ENCODE measurements around the gene CFB. TPM values are rescaled to one million over a fixed set of nuclear protein-coding genes. Genes with fewer than 3 reads are reported as not detected.

CFB gene
- total RNA-seq, 1 donor from 2014 or later, result 4.0 TPM

DNA sequence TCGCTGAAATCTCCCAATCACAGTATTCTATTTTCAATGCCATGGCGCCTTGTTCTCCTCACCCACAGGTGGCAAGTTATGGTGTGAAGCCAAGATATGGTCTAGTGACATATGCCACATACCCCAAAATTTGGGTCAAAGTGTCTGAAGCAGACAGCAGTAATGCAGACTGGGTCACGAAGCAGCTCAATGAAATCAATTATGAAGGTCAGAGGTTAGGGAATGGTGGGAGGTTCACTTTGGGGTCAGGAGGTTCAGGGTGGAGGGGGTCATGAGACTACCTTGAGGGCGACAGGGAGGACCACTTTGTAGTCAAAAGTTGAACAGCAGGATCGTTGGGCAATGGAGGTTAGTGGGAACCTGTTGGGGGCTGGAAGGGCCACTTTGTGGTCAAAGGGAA is 2.4 kb downstream of the CFB start:
- no peak for DNase-seq (ENCODE audit: low read depth, low spot score)

DNA sequence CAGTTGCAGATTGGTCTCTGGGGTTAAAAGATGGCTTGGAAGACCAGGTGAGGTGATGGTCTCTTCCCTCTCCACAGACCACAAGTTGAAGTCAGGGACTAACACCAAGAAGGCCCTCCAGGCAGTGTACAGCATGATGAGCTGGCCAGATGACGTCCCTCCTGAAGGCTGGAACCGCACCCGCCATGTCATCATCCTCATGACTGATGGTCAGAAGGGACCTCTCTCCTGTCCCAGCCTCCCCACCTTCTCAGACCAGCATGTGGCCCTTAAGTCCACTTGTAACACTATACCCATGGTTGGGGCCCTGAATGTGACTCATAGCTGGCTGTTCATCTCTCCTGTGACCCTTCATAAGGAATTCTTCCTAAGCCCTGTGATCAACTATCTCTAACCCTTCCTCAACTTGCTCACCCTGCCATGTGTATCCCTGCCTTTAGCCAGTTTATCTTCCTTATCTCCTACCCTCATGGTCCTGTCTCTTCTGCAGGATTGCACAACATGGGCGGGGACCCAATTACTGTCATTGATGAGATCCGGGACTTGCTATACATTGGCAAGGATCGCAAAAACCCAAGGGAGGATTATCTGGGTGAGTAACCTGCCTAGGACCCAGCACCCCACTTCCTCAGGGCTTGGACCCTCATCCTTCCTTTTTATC is 3.0 kb downstream of the CFB start:
- DNase-seq (ENCODE audit: low read depth, low spot score), result no peak

DNA sequence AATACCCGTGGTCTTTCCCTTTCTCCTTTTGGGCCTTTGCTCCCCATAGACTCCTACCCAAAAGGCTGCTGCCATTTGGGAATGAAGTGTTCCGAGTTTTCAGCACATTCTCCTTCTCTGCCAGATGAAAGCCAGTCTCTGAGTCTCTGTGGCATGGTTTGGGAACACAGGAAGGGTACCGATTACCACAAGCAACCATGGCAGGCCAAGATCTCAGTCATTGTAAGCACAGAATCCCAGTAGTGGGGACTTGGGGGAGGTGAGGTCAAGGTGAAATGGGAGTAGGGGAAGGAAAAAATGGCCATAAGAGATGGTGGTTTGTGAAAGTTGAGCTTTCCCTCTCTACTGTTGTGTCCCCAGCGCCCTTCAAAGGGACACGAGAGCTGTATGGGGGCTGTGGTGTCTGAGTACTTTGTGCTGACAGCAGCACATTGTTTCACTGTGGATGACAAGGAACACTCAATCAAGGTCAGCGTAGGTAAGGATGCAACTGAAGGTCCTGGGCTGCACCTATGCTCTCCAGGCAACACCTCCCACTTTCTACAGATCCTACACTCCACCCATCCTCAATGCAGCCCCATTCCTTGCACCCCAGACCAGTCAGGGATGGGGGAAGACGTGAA is 4.1 kb downstream of the CFB start:
- DNase-seq (ENCODE audit: low read depth, low spot score), result no peak

DNA sequence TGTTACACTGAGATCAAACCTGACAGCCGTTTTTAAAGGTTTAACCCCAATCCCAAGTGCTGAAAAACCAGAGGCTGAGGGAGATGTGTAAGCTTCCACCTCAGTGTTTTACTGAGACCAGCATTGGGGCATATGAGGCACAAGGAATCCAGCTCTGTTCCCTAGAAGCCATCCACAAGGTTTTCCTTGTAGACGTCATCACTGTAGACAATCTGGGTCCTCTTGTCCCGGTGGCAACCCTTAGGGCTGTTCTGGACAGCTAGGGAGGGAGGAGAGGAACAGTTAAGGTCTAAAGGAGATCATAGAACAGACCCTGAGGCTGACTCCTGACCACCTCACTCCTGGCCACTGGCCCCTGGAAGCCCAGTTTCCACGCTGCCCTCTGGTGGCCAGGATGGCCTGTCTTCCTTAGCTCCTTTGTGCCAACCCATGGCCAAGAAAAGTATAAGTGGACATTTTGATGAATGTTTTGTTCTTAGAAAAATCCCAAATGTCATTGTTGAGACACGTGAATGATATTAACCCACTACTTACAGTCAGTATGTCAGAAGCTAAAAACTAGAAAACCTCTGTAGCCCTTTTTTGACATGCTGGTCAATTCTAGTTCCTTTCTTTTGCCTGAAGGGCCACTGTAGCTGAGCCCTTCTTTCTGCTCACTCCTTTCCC is 6.4 kb downstream of the CFB start:
- DNase-seq (ENCODE audit: low read depth, low spot score), result peak; percentile 13

DNA sequence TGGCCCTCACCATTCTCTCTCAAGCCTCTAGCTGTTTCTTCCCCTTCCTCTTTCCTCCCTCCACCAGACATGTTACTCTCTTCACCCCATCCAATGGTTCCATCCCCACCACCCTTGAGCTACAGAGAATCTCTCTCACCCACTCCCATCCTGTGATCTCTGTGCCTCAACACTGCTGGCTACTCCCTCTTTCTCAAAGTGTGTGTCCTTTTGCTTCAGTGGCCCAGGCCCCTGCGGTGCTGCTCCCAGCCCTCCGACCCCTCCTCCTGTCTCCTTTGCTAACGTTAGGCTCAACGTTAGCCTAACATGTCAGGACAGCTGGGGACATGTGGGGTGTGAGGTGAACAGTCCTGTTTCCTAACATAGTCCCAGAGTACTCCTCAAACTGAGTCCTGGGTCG is 7.0 kb downstream of the CFB start:
- DNase-seq (ENCODE audit: low read depth, low spot score), result no peak

DNA sequence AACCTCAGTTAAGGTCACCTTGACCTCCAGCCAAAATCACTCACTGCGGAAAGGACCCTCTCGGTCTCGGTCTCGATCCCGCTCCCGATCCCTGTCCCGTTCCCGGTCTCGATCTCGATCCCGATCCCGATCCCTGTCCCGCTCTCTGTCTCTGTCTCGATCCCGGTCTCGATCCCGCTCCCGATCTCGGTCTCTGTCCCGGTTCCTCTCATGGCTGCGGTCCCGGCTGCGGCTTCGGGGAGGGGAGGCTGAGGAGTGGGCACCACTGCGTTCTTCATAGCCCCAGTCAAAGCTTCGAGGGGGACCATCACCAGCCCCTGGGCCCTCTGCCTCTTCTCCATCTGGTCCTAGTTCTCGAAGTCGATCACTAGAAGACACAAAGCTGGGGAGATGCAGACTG is 8.6 kb downstream of the CFB start:
- no peak for DNase-seq (ENCODE audit: low read depth, low spot score)

DNA sequence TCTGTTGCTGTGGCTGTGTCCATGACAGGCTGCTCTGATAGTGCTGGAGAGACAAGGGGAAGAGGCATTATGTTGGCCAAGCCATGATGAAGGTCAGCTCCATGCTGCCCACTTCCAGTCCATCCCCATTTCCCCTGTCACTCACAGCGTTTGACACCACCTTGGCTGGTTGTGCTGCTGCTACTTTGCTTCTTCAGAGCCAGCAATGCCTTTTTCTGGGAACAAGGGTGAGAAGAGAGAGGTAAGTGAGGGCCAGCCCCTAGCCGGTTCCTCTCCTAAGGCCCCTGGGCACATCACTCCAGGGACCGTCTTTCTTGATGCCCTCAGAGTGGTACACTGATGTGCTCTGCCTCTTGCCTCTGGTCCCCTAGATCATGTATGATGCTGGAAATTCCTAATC is 10.9 kb downstream of the CFB start:
- no peak for DNase-seq (ENCODE audit: low read depth, low spot score)

DNA sequence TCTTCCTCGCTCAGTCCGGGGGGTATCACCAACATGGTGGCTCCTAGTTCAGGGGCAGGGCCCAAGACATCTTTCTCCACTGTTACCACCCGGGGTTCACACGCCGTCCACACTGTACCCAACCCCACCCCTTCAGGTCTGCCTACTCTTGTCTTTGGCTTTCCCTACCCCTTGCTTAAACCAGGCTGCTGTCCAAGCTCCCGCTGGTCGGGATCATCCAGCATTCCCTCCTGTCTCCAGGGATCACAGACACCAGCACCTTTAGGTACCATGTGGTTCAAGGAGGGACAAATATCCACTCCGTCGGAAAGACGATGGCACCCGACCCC is 12.5 kb downstream of the CFB start:
- no peak for DNase-seq (ENCODE audit: low read depth, low spot score)

DNA sequence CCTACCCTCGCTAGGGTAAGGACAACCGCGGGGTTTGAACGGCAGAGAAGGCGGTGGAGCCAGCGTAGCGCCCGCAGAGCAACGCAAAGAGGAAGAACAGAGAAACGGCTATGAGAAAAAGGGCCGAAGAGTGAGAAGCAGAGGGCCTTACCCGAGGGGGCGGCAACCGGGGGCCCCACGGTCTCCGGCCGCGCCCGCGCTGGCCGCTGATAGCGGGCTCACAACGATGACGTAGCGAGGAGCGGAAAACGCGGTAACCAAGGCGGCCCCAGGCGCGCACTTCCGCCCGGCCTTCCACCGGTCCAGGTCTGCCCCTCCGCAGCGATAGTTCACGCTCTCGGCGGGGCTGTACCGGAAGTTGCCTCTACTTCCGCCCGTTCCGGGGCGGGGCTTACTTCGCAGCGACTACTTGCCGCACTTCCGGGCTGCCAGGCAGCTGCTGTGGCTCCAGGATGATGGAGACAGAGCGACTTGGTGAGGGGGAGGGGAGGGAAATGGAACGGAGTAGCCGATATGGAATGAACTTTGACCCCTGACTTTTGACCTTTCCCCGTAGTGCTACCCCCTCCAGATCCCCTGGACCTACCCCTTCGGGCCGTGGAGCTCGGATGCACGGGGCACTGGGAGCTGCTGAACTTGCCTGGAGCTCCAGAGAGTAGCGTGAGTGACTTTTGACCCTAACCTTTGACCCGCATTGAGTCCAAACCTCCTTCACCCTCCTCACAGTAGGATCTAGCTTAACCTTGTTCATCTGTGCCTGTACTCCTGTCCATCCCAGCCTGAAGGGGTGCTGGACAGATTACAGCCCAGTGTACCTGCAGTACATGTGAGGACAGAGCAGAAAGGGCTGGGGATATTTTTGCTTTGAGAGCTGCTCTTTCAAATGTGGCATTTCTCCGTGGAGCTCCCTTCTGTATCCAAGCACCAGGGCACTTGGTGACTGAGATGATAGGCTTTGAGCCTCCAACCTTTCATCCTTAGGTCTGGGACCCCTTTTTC is 13.1 kb downstream of the CFB start, which contains the start of the genes NELFE and SKIC2:
NELFE (minus strand) TSS at position 231 of the 999 bp plus-strand sequence. CDS start 525 bp downstream, outside the sequence.
SKIC2 (plus strand) TSS at position 435 of the 999 bp plus-strand sequence; CDS start at position 453, 18 bp downstream.
- DNase-seq (ENCODE audit: low read depth, low spot score), result peak; percentile 92

DNA sequence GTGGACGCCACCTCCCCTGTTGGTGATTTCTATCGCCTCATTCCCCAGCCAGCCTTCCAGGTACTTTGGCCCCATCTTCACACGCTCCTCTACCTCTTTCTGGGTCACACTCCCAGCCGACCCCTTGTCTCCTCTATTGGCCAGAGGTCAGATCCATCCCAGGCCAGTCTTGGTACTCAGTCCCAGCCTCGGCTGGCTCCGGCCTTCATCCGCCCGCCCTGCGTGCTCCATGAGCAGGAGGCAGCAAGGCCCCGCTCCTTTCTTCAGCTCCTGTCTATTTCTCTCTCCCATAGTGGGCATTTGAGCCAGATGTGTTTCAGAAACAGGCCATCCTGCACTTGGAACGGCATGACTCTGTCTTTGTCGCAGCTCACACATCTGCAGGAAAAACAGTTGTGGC is 15.7 kb downstream of the CFB start:
- DNase-seq (ENCODE audit: low read depth, low spot score), result no peak

DNA sequence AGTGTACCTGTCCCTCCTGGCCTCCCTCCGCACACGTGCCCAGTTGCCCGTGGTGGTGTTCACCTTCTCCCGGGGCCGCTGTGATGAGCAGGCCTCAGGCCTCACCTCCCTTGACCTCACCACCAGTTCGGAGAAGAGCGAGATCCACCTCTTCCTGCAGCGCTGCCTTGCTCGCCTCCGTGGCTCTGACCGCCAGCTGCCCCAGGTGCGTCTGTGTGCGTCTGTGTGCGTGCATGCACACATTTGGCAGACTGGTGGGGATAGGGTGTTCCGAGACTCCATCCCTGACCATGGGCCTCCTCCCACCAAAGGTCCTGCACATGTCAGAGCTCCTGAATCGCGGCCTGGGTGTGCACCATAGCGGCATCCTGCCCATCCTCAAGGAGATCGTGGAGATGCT is 18.0 kb downstream of the CFB start:
- DNase-seq (ENCODE audit: low read depth, low spot score), result no peak

DNA sequence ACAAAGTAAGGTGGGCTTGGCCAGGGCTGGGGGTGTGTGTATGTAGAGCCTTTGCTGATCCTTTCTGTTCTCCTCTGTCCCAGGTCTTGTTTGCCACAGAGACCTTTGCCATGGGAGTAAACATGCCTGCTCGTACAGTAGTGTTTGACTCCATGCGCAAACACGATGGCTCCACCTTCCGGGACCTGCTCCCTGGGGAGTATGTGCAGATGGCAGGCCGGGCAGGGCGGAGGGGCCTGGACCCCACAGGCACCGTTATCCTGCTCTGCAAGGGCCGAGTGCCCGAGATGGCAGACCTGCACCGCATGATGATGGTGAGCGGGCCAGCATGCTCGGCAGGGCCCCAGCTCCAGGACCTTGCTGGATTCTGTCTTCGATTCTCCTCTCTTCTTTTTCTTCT is 19.8 kb downstream of the CFB start:
- DNase-seq (ENCODE audit: low read depth, low spot score), result no peak

DNA sequence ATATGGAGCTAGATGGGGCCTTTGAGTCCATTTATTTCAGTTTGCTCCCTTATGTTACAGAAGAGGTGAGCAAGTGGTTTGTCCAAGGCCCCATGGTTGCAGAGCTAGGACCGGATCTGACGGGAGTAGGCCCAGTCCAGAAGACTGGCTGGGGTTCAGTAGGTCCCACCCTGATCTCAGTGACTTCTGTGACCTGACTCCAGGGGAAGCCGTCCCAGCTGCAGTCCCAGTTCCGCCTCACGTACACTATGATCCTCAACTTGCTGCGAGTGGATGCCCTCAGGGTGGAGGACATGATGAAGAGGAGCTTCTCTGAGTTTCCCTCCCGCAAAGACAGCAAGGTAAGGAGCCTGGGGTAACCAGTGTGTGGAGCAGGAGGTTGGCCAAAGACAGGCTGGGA is 20.6 kb downstream of the CFB start:
- no peak for DNase-seq (ENCODE audit: low read depth, low spot score)

DNA sequence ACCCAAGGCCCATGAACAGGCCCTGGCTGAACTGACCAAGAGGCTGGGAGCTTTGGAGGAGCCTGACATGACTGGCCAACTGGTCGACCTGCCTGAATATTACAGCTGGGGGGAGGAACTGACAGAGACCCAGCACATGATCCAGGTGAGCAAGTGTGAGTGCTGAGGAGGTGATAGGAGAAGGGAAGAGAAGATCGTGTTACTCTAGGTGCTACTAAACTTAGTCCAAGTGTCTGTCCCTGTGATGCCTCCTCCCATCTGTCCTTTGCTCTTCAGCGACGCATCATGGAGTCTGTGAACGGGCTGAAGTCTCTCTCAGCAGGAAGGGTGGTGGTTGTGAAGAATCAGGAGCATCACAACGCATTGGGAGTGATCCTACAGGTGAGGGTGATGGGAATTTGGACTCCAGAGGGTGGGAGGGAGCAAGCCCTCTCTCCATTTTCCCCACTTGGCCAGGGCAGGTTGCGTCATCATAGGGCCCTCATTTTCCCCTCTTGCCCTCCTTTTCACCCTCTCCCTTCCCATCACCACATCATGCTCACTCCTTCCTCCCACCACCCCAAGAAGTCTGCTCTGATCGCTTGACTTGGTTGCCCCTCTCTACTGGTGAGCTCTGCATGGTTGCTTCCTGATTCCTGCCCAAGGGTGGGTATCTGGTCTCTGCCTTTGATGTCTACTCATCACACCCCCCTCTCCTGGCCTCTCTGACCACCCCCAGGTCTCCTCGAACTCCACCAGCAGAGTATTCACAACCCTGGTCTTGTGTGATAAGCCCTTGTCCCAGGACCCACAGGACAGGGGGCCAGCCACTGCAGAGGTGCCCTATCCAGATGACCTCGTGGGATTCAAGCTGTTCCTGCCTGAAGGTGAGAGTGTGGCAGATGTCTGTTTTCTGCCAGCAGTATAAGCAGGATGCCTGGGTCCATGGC is 21.4 kb downstream of the CFB start:
- DNase-seq (ENCODE audit: low read depth, low spot score), result no peak

DNA sequence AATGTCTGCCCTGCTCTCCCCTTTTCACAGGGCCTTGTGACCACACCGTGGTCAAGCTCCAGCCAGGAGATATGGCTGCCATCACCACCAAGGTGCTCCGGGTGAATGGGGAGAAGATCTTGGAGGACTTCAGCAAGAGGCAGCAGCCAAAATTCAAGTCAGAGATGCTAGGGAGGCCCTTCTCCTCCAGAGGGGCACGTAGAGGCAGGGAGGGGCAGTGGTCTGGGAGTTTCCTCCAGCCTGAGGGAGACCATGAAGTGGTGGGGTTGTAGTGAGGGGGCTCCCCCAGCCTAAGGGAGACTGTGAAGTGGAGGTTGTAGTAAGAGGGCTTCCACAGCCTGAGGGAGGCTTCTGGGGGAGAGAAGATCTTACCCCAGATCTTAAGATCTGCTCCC is 22.0 kb downstream of the CFB start:
- DNase-seq (ENCODE audit: low read depth, low spot score), result no peak

DNA sequence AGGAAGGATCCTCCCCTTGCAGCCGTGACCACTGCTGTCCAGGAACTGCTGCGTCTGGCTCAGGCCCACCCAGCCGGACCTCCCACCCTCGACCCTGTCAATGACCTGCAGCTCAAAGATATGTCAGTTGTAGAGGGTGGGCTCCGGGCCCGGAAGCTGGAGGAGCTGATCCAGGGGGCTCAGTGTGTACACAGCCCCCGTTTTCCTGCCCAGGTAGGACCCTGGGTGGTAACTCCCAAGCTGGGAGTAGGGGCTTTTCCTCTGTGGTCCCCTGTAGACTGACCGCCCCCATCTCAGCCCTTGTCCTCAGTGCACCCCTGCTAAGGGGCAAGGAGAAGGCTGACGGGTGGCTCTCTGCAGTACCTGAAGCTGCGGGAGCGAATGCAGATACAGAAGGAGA is 22.4 kb downstream of the CFB start:
- no peak for DNase-seq (ENCODE audit: low read depth, low spot score)

DNA sequence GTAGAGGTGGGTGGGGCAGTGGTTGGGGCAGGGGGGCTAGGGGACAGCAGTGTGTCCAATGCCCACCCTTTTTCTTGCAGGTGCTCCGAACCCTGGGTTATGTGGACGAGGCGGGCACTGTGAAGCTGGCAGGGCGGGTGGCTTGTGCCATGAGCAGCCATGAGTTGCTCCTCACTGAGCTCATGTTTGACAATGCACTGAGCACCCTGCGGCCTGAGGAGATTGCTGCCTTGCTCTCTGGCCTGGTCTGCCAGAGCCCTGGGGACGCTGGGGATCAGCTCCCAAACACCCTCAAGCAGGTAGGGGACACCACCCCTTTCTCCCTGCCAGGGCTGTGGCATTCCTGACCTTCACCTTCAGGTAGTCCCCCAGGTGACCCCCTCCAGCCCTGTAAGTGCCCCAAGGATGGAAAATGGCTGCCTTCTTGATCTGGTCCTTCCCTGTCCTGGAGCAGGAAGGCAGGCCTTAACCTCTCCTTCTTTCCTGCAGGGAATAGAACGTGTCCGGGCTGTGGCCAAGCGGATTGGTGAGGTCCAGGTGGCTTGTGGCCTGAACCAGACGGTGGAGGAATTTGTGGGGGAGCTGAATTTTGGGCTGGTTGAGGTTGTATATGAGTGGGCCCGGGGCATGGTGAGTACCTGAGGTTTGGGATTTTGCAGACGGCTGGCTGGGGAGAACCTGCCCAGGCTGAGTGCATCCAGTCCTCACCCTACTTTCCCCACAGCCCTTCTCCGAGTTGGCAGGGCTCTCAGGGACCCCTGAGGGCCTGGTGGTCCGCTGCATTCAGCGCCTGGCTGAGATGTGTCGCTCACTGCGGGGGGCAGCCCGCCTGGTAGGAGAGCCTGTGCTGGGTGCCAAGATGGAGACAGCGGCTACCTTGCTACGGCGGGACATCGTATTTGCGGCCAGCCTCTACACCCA is 23.2 kb downstream of the CFB start:
- no peak for DNase-seq (ENCODE audit: low read depth, low spot score)

DNA sequence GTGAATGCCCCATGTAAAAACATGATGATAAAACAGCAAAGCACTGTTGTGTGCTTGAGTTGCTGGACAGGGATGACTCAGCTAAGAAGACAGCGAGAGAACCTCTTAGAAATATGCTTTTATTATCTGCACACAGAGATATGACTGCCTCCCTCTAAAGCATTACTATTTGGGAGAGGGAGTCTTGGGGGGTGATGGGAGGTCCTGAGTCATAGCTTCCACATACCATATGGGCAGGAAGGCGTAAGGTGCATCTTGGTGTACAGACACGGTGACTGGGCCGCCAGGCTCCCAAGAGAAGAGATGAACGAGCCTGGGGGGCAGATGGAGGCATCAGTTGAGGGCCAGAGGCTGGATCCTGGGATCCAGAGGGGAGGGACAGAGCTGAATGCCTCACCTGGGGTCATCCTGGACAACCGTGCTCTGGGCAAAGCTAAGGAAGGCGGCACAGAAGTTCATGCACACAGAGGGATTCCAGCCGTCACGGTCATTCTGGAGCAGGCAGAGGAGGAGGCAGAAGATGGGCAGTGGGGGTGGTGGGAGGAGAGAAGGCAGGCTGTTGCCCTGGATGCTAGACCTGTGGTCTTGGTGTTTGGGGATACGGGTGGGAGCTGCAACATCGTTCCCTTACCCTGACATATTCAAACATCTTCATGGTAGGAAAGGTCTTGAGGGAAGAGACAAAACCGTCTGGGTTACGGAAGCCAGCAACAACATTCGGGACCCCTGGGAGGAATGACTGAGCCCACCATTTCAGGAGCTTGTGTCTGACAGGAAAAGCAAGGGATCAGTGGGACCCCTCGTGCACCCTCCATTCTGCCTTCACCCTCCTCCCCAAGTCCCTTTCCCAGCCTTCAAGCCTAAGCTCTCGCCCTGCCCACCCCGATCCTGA is 24.1 kb downstream of the CFB start:
- DNase-seq (ENCODE audit: low read depth, low spot score), result no peak

All from pulmonary artery endothelial cell (primary cell).